Calu3 (cell line): Measurements from ENCODE around the gene AMN. TPM values are rescaled to one million over a fixed set of nuclear protein-coding genes. Genes with fewer than 3 reads are reported as not detected.

Source experiments
- BruUV-seq: library from RNA; stranded (reverse); fragments of 400-500 nt; replicated peaks from 2 replicates; lab custom pipeline; 2021; lab: Mats Ljungman, UMichigan
- CTCF ChIA-PET: fragments of 300-600 bp; sonication (Branson Sonifier 250); formaldehyde crosslinking; loops from one replicate; lab custom pipeline; 2022; ENCODE audit warnings: antibody characterized with exemption; lab: Charles Lee
- DNase-seq: peaks from one replicate; pipeline ENCODE4 v3.0.0; 2022
- H3K27ac Mint-ChIP-seq: one replicate; pipeline ENCODE4 v1.8.0; 2022; ENCODE audit warnings: mixed read lengths; ENCODE audit not compliant: unreplicated experiment
- H3K27me3 Mint-ChIP-seq: one replicate; pipeline ENCODE4 v1.8.0; 2022; ENCODE audit warnings: mixed read lengths; ENCODE audit not compliant: unreplicated experiment
- H3K36me3 Mint-ChIP-seq: one replicate; pipeline ENCODE4 v1.8.0; 2022; ENCODE audit warnings: mild to moderate bottlenecking, moderate library complexity, mixed read lengths; ENCODE audit not compliant: insufficient read depth, unreplicated experiment
- H3K4me1 Mint-ChIP-seq: one replicate; pipeline ENCODE4 v1.8.0; 2022; ENCODE audit warnings: mild to moderate bottlenecking, low read depth, mixed read lengths; ENCODE audit not compliant: unreplicated experiment
- H3K4me3 Mint-ChIP-seq: one replicate; pipeline ENCODE4 v1.8.0; 2022; ENCODE audit warnings: mild to moderate bottlenecking, low read depth, moderate library complexity, mixed read lengths; ENCODE audit not compliant: unreplicated experiment
- H3K9me3 Mint-ChIP-seq: one replicate; pipeline ENCODE4 v1.8.0; 2022; ENCODE audit warnings: low read depth, mixed read lengths; ENCODE audit not compliant: unreplicated experiment
- intact Hi-C: fragments of 100-400 bp; cut with micrococcal nuclease; formaldehyde crosslinking; loops from one replicate; pipeline ENCODE4 v1.10.0; 2022; ENCODE audit not compliant: unreplicated experiment
- total RNA-seq: library from RNA; stranded (reverse); gene quantifications from 2 replicates; pipeline ENCODE4 v1.2.3, GENCODE V29; 2022
- TF ChIP-seq, protein P1 (sequence below): fragments of 200-600 bp; IDR thresholded peaks from one replicate; pipeline ENCODE4 v1.8.0; 2022; ENCODE audit warnings: antibody characterized with exemption; ENCODE audit not compliant: unreplicated experiment

The AMN gene
- total RNA-seq, 1 experiment from 2014 or later = 13.7 TPM

GRCh38 chr14:102969060-102969791, 46.8 kb downstream of the AMN start:
- no TSS peak for BruUV-seq
- TF ChIP-seq, protein P1, sequence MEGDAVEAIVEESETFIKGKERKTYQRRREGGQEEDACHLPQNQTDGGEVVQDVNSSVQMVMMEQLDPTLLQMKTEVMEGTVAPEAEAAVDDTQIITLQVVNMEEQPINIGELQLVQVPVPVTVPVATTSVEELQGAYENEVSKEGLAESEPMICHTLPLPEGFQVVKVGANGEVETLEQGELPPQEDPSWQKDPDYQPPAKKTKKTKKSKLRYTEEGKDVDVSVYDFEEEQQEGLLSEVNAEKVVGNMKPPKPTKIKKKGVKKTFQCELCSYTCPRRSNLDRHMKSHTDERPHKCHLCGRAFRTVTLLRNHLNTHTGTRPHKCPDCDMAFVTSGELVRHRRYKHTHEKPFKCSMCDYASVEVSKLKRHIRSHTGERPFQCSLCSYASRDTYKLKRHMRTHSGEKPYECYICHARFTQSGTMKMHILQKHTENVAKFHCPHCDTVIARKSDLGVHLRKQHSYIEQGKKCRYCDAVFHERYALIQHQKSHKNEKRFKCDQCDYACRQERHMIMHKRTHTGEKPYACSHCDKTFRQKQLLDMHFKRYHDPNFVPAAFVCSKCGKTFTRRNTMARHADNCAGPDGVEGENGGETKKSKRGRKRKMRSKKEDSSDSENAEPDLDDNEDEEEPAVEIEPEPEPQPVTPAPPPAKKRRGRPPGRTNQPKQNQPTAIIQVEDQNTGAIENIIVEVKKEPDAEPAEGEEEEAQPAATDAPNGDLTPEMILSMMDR = no peak
- no peak overlapping the region for H3K4me3 Mint-ChIP-seq
- CTCF ChIA-PET = no interaction called here
- intact Hi-C loops = no loop called here
- no peaks in the 10 kb centered on the region for H3K27me3 Mint-ChIP-seq
- H3K36me3 Mint-ChIP-seq = peaks cover 70% of the 10 kb centered on the region
- no peak overlapping the region for H3K27ac Mint-ChIP-seq
- no peaks in the 10 kb centered on the region for H3K4me1 Mint-ChIP-seq
- no peak for DNase-seq
- no peaks in the 10 kb centered on the region for H3K9me3 Mint-ChIP-seq

DNA sequence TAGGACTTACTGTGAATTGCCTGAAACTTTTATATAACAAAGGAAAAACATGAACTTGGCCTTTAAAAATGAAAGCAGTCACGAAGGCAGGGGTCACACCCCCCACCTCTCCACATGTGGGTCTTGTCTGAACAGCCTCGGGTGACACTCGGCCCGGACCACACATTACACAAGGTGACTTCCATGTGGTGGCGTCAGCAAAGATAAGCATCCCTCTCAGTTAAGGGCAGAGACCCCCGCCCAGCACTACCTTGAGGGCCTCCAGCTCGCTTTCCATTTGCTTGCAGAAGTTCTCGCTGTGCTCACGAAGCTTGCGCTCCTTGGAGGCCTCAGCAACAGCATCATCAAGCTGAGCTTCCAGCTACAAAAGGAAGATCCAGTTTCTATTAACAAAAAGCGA, 47.4 kb downstream of the AMN start:
- Mint-ChIP-seq H3K27ac (no peak overlapping the region), H3K4me1 (no peaks in the 10 kb centered on the region), H3K4me3 (no peak overlapping the region), H3K9me3 (no peaks in the 10 kb centered on the region), H3K27me3 (no peaks in the 10 kb centered on the region), H3K36me3 (peaks cover 70% of the 10 kb centered on the region)
- CTCF ChIA-PET = no interaction called here
- TF ChIP-seq, protein P1 = no peak
- no peak for DNase-seq
- no TSS peak for BruUV-seq
- intact Hi-C loops = no loop called here

- CTCF ChIA-PET = interaction anchor here (0.6 kb wide), 1 partner anchor 97 kb away, joined by 7 read pairs; no protein-coding TSS in a partner anchor
- intact Hi-C loops = no loop called here
- Mint-ChIP-seq H3K36me3 (peaks cover 67% of the 10 kb centered on the region), H3K4me3 (no peak overlapping the region), H3K27me3 (no peaks in the 10 kb centered on the region), H3K9me3 (no peaks in the 10 kb centered on the region), H3K4me1 (no peaks in the 10 kb centered on the region), H3K27ac (no peak overlapping the region)
- no peak for DNase-seq
- TF ChIP-seq, protein P1 = no peak
- BruUV-seq = no TSS peak
Observed at GRCh38 chr14:102970496-102970895, 48.0 kb downstream of the AMN start.

- Mint-ChIP-seq H3K27ac (no peak overlapping the region), H3K27me3 (no peaks in the 10 kb centered on the region), H3K9me3 (no peaks in the 10 kb centered on the region), H3K4me1 (no peaks in the 10 kb centered on the region), H3K4me3 (no peak overlapping the region), H3K36me3 (peaks cover 67% of the 10 kb centered on the region)
- CTCF ChIA-PET = interaction anchor here (0.7 kb wide), 1 partner anchor 39 kb away, joined by 3 read pairs; no protein-coding TSS in a partner anchor
- DNase-seq = no peak
- TF ChIP-seq, protein P1 = no peak
- intact Hi-C loops = no loop called here
- no TSS peak for BruUV-seq
Observed at GRCh38 chr14:102971314-102971713, 48.9 kb downstream of the AMN start.
